SU-DHL-6 (cell line): ENCODE results near the gene CLDN5.

ENCODE experiments used
- EZH2phosphoT487 ChIP-seq: fragments of 200-600 bp; sonication (generic), shearing (Covaris generic); conservative IDR thresholded peaks from 2 replicates; pipeline ENCODE4 v1.6.1; 2018; ENCODE audit warnings: mild to moderate bottlenecking, antibody characterized with exemption, low read length, moderate library complexity, mixed read lengths
- TF ChIP-seq, protein P1 (sequence below): fragments of 200-600 bp; sonication (generic); IDR thresholded peaks from one replicate; pipeline ENCODE4 v1.5.1; 2017; ENCODE audit warnings: antibody characterized with exemption, mild to moderate bottlenecking, low read length, moderate library complexity; ENCODE audit not compliant: insufficient read depth, poor library complexity, severe bottlenecking

DNA sequence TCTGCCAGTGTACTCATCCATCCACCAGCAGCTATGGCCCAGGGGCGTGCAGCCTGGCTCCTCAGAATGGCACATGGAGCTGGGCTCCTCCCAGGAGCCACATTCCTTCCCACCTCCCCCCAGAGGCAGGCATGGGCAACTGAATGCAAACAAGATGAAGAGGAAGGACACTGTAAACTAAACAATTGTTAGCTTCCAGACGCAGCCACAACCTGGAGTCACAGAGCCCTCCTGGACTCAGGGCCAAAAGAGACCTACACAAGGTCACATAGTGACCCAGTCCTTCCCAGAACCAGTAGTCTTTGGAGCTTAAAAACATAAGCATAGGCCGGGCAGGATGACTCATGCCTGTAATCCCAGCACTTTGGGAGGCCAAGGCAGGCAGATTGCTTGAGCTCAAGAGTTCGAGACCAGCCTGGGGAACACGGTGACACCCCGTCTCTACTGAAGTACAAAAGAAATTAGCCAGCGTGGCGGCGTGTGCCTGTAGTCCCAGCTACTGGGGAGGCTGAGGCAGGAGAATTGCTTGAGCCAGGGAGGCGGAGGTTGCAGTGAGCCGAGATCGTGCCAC is 30.7 kb upstream of the CLDN5 start:
- TF ChIP-seq, protein P1, sequence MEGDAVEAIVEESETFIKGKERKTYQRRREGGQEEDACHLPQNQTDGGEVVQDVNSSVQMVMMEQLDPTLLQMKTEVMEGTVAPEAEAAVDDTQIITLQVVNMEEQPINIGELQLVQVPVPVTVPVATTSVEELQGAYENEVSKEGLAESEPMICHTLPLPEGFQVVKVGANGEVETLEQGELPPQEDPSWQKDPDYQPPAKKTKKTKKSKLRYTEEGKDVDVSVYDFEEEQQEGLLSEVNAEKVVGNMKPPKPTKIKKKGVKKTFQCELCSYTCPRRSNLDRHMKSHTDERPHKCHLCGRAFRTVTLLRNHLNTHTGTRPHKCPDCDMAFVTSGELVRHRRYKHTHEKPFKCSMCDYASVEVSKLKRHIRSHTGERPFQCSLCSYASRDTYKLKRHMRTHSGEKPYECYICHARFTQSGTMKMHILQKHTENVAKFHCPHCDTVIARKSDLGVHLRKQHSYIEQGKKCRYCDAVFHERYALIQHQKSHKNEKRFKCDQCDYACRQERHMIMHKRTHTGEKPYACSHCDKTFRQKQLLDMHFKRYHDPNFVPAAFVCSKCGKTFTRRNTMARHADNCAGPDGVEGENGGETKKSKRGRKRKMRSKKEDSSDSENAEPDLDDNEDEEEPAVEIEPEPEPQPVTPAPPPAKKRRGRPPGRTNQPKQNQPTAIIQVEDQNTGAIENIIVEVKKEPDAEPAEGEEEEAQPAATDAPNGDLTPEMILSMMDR: no peak
- no peak for TF ChIP-seq EZH2phosphoT487
